ENCODE data around the gene ZNF695.

DNA sequence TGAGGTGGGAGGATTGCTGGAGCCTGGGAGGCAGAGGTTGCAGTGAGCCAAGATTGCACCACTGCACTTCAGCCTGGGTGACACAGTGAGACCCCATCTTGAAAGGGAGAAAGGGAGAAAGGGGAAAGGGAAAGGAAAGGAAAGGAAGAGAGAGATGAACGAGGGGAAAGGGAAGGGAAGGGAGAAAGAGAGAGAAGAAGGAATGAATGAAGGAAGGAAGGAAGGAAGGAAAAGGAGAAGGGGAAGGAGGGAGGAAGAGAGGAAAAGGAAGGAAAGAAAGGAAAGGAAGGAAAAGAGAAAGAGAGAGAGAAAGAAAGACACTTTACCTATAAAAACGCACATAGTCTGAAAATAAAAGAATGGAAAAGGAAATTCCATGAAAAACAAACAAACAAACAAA, 18.0 kb downstream of the ZNF695 start:
- TF ChIP-seq ZNF274 (CRISPR knock-in tag; IDR thresholded peaks at IDR 0.05) (no peak), GABPA (IDR thresholded peaks at IDR 0.05; ENCODE audit: low read depth, low read length) (no peak), GABPA (CRISPR knock-in tag; IDR thresholded peaks at IDR 0.05; ENCODE audit: low read depth) (no peak), ZNF792 (CRISPR knock-in tag; IDR thresholded peaks at IDR 0.05) (no peak)
- TF ChIP-seq, protein P1, sequence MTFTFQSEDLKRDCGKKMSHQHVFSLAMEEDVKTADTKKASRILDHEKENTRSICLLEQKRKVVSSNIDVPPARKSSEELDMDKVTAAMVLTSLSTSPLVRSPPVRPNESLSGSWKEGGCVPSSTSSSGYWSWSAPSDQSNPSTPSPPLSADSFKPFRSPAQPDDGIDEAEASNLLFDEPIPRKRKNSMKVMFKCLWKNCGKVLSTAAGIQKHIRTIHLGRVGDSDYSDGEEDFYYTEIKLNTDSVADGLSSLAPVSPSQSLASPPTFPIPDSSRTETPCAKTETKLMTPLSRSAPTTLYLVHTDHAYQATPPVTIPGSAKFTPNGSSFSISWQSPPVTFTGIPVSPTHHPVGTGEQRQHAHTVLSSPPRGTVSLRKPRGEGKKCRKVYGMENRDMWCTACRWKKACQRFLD (CRISPR knock-in tag; IDR thresholded peaks at IDR 0.05; ENCODE audit: borderline replicate concordance) = no peak

Data from HepG2 (cell line).